Pancreas (tissue), 10 donors: Measurements from ENCODE around the gene RPS6KA3. TPM values are rescaled to one million over a fixed set of nuclear protein-coding genes. Genes with fewer than 3 reads are reported as not detected.
"Not testable (repeated sequence)": the region's sequence is repeated elsewhere in the genome, so short reads cannot be mapped to it uniquely, and the experiment has no call there.

Experiments
- ATAC-seq, 4 donors: fragments of 200-7000 bp; cut with Tn5 transposase; one replicate each; pipeline versions ENCODE4 v1.8.0 to v1.9.1; 2020; ENCODE audit warnings: mild to moderate bottlenecking in 4 of 4, moderate library complexity in 4 of 4
- DNase-seq, 6 donors: peaks; one replicate each; pipeline ENCODE4 v3.0.0-alpha.2; 2020
- FAIRE-seq: peaks from 2 replicates; lab custom pipeline; 2012; peaks lifted over from hg19 to GRCh38; lab: Jason Lieb, UNC
- H3K27ac ChIP-seq, 4 donors: fragments of 200-600 bp; sonication (generic); 1 replicate in 3 of 4; 2 replicates in 1 of 4; pipeline versions ENCODE4 v1.5.0 to v1.8.0; 2020
- H3K27me3 ChIP-seq, 4 donors: fragments of 200-600 bp; one replicate each; pipeline ENCODE4 v1.8.0; 2021
- H3K36me3 ChIP-seq, 3 donors: fragments of 200-600 bp; sonication (generic) in 1 of 3; one replicate each; pipeline versions ENCODE4 v1.5.0 to v1.8.0; 2020 to 2021
- H3K4me1 ChIP-seq, 3 donors: fragments of 200-600 bp; one replicate each; pipeline ENCODE4 v1.8.0; 2021
- H3K4me3 ChIP-seq, 4 donors: fragments of 200-600 bp; sonication (generic) in 2 of 4; one replicate each; pipeline versions ENCODE4 v1.5.0 to v1.8.0; 2020 to 2021
- H3K9me3 ChIP-seq, 4 donors: fragments of 200-600 bp; one replicate each; pipeline ENCODE4 v1.8.0; 2021
- WGBS, 2 donors: extraction: QIAGEN DNeasy Blood & Tissue Kit; methylation state at CpG; one replicate each; pipeline ENCODE4 v1.1.7; 2013; 5-methylcytosine and 5-hydroxymethylcytosine counted together
- intact Hi-C, 3 donors: fragments of 100-400 bp; cut with DNase I; formaldehyde crosslinking; loops; one replicate each; pipeline versions ENCODE4 v1.11.1 to v1.14.2; 2022
- polyA plus RNA-seq, 2 donors: library from polyadenylated mRNA; stranded (reverse); fragments of 200-250 nt; gene quantifications; one replicate each; pipeline ENCODE4 v1.2.3, GENCODE V29; 2013
- total RNA-seq, 6 donors: library from RNA; stranded (reverse); fragmentation: NEBNext Ultra II Directional in 4 of 6; extraction: Animal tissue kit (Norgen Biotek cat#: 25700) in 4 of 6; gene quantifications; one replicate each; pipeline versions ENCODE4 v1.2.1 to v1.2.4, GENCODE V29; 2021 to 2023
- TF ChIP-seq, protein P1 (sequence below), 4 donors: fragments of 200-600 bp; sonication (generic) in 3 of 4; IDR thresholded peaks; one replicate each; pipeline versions ENCODE4 v1.5.0 to v1.8.0; 2021; ENCODE audit warnings: antibody characterized with exemption in 4 of 4
- donor health status: healthy with polysubstance abuse.
- donor health status: DM: no; HTN: no; CAD: no; lungs with moderate emphysema.
- donor health status: DM: no; HTN: no; CAD: no.
- donor health status: control.
- donor health status: control.
- donor health status: Bipolar disorder and iron deficiency.
- donor health status: DM: yes; HTN: yes; CAD: no.
- donor health status: DM: no; HTN: no; CAD: no.
- donor health status: DM: no; HTN: no; CAD: no.
- donor health status: DM: yes; HTN: yes; CAD: no.

The RPS6KA3 gene
- total and polyA plus RNA-seq, 8 donors, result 4.8 to 29.8 (median 15.6) TPM

DNA sequence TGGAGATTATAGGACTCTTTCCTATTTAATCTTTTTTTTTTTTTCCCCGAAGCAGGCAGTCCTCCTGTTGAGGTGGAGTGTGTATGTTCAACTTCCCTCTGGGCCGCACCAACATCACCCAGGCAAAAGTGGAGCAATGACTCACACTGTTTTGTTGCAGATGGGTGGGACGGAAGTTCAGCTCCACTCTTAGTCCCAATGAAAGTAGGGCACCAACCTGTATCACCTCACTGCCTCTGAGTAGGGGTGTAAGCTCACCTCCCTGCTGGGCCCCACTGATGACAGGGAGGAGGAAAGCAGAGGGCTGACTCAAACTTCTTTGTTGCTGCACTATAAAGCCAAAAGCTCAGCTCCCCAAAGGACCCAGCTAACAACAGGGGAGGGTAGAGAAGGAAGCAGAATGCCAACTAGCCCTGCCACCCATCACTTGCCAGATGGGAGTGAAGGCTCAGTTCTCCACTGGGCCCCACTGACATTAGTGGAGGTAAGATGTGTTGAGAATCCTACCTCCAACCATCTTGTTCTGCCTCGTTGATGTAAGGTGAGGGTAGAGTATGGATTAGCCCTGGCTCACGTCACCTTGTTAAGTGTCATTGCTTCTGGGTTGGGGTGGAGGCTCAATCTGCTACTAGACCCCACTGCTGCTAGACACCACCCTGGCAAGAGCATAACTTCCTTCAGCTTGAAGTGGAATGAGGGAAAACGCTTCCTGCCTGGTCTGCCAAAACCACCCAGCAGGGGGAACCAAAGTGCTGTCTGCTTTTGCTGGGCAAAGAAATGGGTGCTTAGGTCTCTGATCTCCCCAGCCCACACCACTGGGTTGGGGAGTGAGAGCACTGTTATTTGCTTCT is 14.1 kb downstream of the RPS6KA3 start:
- H3K4me1 ChIP-seq, result no peaks in the 10 kb centered on the region
- intact Hi-C loops, result no loop called here
- DNase-seq (peak; percentile 26 to 83 (median 56)), ATAC-seq (peak; percentile 75 to 96 (median 92)), FAIRE-seq (no peak)
- no peak overlapping the region for H3K4me3 ChIP-seq
- H3K27ac ChIP-seq, result no peak overlapping the region
- H3K9me3 ChIP-seq, result no peaks in the 10 kb centered on the region
- TF ChIP-seq, protein P1, sequence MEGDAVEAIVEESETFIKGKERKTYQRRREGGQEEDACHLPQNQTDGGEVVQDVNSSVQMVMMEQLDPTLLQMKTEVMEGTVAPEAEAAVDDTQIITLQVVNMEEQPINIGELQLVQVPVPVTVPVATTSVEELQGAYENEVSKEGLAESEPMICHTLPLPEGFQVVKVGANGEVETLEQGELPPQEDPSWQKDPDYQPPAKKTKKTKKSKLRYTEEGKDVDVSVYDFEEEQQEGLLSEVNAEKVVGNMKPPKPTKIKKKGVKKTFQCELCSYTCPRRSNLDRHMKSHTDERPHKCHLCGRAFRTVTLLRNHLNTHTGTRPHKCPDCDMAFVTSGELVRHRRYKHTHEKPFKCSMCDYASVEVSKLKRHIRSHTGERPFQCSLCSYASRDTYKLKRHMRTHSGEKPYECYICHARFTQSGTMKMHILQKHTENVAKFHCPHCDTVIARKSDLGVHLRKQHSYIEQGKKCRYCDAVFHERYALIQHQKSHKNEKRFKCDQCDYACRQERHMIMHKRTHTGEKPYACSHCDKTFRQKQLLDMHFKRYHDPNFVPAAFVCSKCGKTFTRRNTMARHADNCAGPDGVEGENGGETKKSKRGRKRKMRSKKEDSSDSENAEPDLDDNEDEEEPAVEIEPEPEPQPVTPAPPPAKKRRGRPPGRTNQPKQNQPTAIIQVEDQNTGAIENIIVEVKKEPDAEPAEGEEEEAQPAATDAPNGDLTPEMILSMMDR (IDR thresholded peaks at IDR 0.05), result peak; percentile 39 to 56 (median 42)
- no peaks in the 10 kb centered on the region for H3K36me3 ChIP-seq
- H3K27me3 ChIP-seq, result no peaks in the 10 kb centered on the region
- 71 to 76% methylated on average over 6 of the region's 6 CpGs for WGBS, 2 donors

GRCh38 chrX:20251691-20252090 is 15.0 kb downstream of the RPS6KA3 start:
- H3K27me3 ChIP-seq, result no peaks in the 10 kb centered on the region
- FAIRE-seq (peak; percentile 80), DNase-seq (no peak), ATAC-seq (no peak)
- H3K36me3 ChIP-seq, result no peaks in the 10 kb centered on the region
- TF ChIP-seq, protein P1 (IDR thresholded peaks at IDR 0.05), result no peak
- H3K9me3 ChIP-seq, result no peaks in the 10 kb centered on the region
- no peak overlapping the region for H3K4me3 ChIP-seq
- H3K27ac ChIP-seq, result no peak overlapping the region
- no peaks in the 10 kb centered on the region for H3K4me1 ChIP-seq
- intact Hi-C loops, result no loop called here

DNA sequence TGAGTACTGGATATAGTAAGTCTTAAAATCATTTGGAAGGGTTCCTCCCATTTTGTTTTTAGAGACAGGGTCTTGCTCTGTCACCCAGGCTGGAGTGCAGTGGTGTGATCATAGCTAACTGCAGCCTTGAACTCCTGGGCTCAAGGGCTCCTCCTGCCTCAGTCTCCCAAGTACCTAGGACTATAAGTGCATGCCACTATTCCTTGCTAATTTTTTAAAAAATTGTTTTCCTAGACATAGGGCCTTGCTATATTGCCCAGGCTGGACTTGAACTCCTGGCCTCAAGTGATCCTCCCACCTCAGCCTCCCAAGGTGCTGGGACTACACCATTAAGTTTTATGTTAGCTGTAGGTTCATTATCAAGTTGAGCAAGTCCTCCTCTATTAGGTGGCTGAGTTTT is 16.6 kb downstream of the RPS6KA3 start:
- H3K9me3 ChIP-seq, ATAC-seq, DNase-seq, H3K27ac ChIP-seq, H3K36me3 ChIP-seq, H3K27me3 ChIP-seq, H3K4me1 ChIP-seq, intact Hi-C loops, H3K4me3 ChIP-seq, FAIRE-seq: not testable (repeated sequence)

DNA sequence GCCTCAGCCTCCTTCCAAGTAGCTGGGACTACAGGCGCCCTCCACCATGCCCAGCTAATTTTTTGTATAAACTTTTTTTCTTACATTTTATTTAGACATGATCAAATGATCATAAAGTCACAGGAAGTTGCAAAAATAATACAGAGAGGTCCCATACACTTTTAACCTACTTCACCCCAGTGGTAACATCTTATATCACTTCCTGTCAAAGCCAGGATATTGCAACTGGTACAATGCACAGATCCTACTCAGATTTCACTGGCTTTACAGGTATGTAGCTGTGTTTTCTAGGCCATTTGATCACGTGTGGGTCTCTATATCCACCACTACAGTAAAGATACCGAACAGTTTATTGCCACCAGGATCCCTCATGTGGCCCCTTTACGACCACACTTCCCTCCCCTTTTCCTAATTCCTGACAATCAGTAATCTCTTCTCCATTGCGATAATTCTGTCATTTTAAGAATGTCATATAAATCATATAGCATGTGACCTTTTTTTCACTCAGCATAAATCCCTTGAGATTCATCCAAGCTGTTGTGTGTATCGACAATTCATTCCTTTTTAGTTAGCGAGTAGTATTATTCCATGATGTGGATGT is 18.0 kb downstream of the RPS6KA3 start:
- Histone ChIP-seq H3K4me1 (peaks cover 0 to 3% (median 0%) of the 10 kb centered on the region in 3 donors), H3K4me3 (no peak overlapping the region), H3K9me3 (no peaks in the 10 kb centered on the region), H3K36me3 (no peaks in the 10 kb centered on the region), H3K27me3 (no peaks in the 10 kb centered on the region), H3K27ac (no peak overlapping the region)
- 78 to 98% methylated on average over 7 of the region's 7 CpGs for WGBS, 2 donors
- FAIRE-seq, result no peak
- TF ChIP-seq, protein P1 (IDR thresholded peaks at IDR 0.05), result no peak
- intact Hi-C loops, result no loop called here
- no peak for ATAC-seq
- no peak for DNase-seq

DNA sequence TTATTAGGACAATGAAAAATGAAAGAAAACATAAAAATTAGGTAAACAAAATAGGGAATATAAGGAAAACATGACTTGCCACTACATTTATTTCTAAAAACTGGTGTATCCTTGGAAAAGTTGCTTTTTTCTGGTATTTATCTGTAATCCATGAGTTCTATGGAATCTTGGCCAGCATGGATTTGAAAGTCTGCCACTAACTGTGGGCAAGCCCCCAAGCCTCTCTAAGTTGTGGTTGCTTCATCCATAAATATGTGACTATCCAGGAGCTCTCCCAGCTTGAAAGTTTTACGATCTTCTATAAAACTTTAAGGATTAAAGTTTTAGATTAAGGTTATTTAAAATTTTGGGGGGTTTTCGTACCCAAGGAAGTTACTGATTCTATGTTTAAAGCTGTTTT is 21.8 kb downstream of the RPS6KA3 start:
- intact Hi-C loops, result no loop called here
- TF ChIP-seq, protein P1 (IDR thresholded peaks at IDR 0.05), result no peak
- whole genome bisulfite sequencing, 2 donors, result 31 to 37% methylated on average over 2 of the region's 2 CpGs
- DNase-seq (no peak), ATAC-seq (peak in 1 of 4 donors; percentile 36), FAIRE-seq (peak; percentile 5)
- H3K4me3 ChIP-seq, result no peak overlapping the region
- no peaks in the 10 kb centered on the region for H3K36me3 ChIP-seq
- H3K27me3 ChIP-seq, result no peaks in the 10 kb centered on the region
- no peak overlapping the region for H3K27ac ChIP-seq
- peaks cover 0 to 3% (median 0%) of the 10 kb centered on the region in 3 donors for H3K4me1 ChIP-seq
- H3K9me3 ChIP-seq, result no peaks in the 10 kb centered on the region
